ENCODE measurements around the gene MAPK1IP1L. TPM values are rescaled to one million over a fixed set of nuclear protein-coding genes. Genes with fewer than 3 reads are reported as not detected.
A peak's percentile ranks its signal among the peaks of the same experiment; 100 is the strongest.
"Not testable (repeated sequence)": the region's sequence is repeated elsewhere in the genome, so short reads cannot be mapped to it uniquely, and the experiment has no call there.

Gene MAPK1IP1L
- total and polyA plus RNA-seq, 10 donors = 20.8 to 72.5 (median 60.6) TPM

DNA sequence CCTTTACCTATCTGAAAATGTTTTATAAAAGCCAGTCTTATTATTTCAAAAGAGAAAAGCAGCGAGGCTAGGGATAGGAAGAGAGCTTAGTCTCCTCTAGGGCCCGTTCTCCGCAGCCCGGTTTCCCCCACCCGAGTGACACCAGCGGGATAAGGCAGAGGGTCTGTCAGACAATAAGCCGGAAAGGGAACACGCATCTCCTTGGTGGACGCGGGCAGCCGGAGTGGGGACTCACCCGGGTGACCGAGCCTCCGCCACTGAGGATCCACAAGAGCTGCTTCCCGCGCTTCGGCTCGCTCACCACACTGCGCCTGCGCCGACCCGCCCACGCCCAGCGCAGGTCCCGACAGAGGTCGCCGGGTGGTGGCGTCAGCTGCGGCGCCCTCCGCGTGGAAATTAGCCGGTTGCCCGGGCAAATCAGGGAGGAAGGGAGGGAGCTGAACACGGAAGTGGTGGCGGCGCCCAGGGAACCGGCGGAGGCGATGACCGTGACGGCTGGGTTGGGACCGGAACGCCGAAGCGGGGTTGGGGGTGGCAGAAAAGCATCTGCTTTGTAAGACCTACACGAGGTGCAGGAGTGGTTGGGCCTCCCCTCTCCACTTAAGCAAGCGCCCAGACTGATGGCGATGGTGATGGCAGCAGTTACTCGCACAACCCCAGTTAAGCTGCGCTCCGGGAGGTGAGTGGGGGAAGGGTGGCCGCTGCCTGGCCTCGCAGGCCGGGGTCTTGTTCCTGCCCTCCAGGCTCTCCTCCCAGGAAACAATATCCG, 24.5 kb upstream of the MAPK1IP1L start, which contains the start of the genes SOCS4 and WDHD1:
Gene SOCS4, plus strand, starts transcription at position 444 of the 769 bp plus-strand sequence. CDS start 15,806 bp downstream, outside the sequence.
Gene WDHD1, minus strand, starts transcription at position 307 of the 769 bp plus-strand sequence. CDS start 312 bp downstream, outside the sequence.
- 0 to 1% (median 0%) methylated on average over 8 to 56 of the region's 56 CpGs for WGBS, 5 donors
- intact Hi-C loops (cut with DNase I; ENCODE audit: low total_unique reads) = no loop called here
- peaks cover 0 to 4% (median 0%) of the 10 kb centered on the region in 6 donors for H3K36me3 ChIP-seq
- TF ChIP-seq POLR2AphosphoS5 (IDR thresholded peaks at IDR 0.05) (peak; percentile 94 to 98 (median 97)), POLR2A (IDR thresholded peaks at IDR 0.05) (peak in 1 of 3 donors; percentile 14)
- TF ChIP-seq, protein P1, sequence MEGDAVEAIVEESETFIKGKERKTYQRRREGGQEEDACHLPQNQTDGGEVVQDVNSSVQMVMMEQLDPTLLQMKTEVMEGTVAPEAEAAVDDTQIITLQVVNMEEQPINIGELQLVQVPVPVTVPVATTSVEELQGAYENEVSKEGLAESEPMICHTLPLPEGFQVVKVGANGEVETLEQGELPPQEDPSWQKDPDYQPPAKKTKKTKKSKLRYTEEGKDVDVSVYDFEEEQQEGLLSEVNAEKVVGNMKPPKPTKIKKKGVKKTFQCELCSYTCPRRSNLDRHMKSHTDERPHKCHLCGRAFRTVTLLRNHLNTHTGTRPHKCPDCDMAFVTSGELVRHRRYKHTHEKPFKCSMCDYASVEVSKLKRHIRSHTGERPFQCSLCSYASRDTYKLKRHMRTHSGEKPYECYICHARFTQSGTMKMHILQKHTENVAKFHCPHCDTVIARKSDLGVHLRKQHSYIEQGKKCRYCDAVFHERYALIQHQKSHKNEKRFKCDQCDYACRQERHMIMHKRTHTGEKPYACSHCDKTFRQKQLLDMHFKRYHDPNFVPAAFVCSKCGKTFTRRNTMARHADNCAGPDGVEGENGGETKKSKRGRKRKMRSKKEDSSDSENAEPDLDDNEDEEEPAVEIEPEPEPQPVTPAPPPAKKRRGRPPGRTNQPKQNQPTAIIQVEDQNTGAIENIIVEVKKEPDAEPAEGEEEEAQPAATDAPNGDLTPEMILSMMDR (IDR thresholded peaks at IDR 0.05 in 8 of 11, conservative IDR thresholded peaks at IDR 0.05 in 3 of 11) = peak in 8 of 11 experiments; percentile 13 to 61 (median 34)
- no peaks in the 10 kb centered on the region for H3K9me3 ChIP-seq
- peak within 1 kb of the TSS; percentile 66 to 95 (median 85) for H3K4me3 ChIP-seq
- H3K27me3 ChIP-seq (replicated peaks in 1 of 7) = no peaks in the 10 kb centered on the region
- H3K27ac ChIP-seq = peak within 1 kb of the TSS; percentile 75 to 94 (median 86)
- DNase-seq = peak; percentile 98
- peaks cover 17 to 61% (median 54%) of the 10 kb centered on the region in 6 donors for H3K4me1 ChIP-seq

DNA sequence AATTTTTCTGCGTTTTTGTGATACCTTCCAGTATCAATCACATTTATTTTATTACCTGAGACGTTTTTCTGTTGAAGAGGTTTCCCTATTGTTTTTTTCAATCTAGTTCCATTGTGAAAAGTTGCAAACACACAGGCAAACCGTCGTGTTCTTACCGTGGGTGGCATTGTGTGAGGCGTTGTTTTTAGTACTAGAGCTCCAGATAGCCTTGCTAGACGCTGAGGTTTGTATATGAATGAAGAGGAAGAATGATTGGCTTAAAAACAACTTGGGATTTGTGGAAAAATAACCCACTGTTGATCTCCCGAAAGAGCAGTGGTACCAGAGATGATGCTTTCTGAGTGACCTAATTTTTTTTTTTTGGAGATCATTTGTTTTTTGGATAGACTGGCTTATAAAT, 23.4 kb upstream of the MAPK1IP1L start:
- Histone ChIP-seq H3K36me3 (peaks cover 0 to 15% (median 4%) of the 10 kb centered on the region in 6 donors), H3K4me1 (peaks cover 17 to 65% (median 54%) of the 10 kb centered on the region in 6 donors), H3K27ac (peak overlapping the region in 5 of 8 donors; percentile 83 to 94 (median 91)), H3K27me3 (replicated peaks in 1 of 7) (no peaks in the 10 kb centered on the region), H3K9me3 (no peaks in the 10 kb centered on the region), H3K4me3 (peak overlapping the region; percentile 66 to 95 (median 85))
- TF ChIP-seq POLR2A (IDR thresholded peaks at IDR 0.05) (no peak), POLR2AphosphoS5 (IDR thresholded peaks at IDR 0.05) (no peak)
- TF ChIP-seq, protein P1 (IDR thresholded peaks at IDR 0.05 in 8 of 11, conservative IDR thresholded peaks at IDR 0.05 in 3 of 11) = no peak
- no peak for DNase-seq
- intact Hi-C loops (cut with DNase I; ENCODE audit: low total_unique reads) = no loop called here
- WGBS, 5 donors = 6 to 10% (median 7%) methylated on average over 8 of the region's 8 CpGs

DNA sequence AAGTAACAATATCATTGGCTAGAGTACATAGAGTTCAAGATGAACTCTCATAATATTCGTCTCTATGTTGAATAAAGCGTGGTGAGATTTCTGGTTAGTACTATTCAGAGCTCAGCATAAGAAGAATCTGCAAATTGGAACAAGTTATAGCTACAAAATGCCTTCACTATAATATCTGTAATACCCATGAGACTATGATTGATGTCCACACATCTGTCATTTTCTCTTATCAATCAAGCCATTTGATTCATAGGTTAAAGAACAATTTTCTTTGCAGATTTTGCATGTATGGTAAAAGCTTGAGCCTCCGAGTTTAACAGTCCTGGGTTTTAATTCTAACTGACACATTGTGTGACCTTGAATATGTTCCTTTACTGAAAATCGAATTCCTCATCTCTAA, 23.0 kb upstream of the MAPK1IP1L start:
- intact Hi-C loops (cut with DNase I; ENCODE audit: low total_unique reads) = no loop called here
- TF ChIP-seq POLR2A (IDR thresholded peaks at IDR 0.05) (no peak), POLR2AphosphoS5 (IDR thresholded peaks at IDR 0.05) (no peak)
- TF ChIP-seq, protein P1 (IDR thresholded peaks at IDR 0.05 in 8 of 11, conservative IDR thresholded peaks at IDR 0.05 in 3 of 11) = no peak
- peaks cover 17 to 65% (median 54%) of the 10 kb centered on the region in 6 donors for H3K4me1 ChIP-seq
- peak overlapping the region in 6 of 8 donors; percentile 10 to 95 (median 82) for H3K4me3 ChIP-seq
- H3K27ac ChIP-seq = no peak overlapping the region
- WGBS, 5 donors = 65 to 76% (median 71%) methylated on average over 4 of the region's 4 CpGs
- DNase-seq = no peak
- peaks cover 0 to 19% (median 4%) of the 10 kb centered on the region in 6 donors for H3K36me3 ChIP-seq
- no peaks in the 10 kb centered on the region for H3K27me3 ChIP-seq (replicated peaks in 1 of 7)
- no peaks in the 10 kb centered on the region for H3K9me3 ChIP-seq

DNA sequence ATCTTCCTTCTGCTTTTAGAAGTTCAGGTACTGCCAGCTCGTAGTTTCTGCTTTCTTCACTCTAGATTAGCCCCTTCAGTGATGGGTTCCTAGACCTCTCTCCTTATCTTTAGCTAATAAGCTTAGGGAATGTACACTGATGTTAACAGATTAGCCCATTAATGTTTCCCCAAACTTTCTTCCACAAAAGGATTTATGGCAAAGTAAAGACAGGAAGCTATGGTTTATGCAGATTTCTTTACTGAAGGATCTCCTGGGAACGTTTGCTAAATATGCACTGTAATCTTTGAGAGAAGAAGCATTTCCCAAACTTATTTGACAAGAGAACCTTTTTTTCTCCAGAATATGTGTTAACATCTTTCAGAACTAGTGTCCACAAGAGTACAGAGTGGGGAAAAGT, 20.3 kb upstream of the MAPK1IP1L start:
- intact Hi-C loops (cut with DNase I; ENCODE audit: low total_unique reads) = no loop called here
- H3K27me3 ChIP-seq (replicated peaks in 1 of 7) = no peaks in the 10 kb centered on the region
- H3K9me3 ChIP-seq = no peaks in the 10 kb centered on the region
- DNase-seq = no peak
- peaks cover 0 to 47% (median 19%) of the 10 kb centered on the region in 6 donors for H3K36me3 ChIP-seq
- H3K4me3 ChIP-seq = no peak overlapping the region
- WGBS, 5 donors = 19 to 33% (median 30%) methylated on average over 2 of the region's 2 CpGs
- H3K4me1 ChIP-seq = peaks cover 14 to 56% (median 46%) of the 10 kb centered on the region in 6 donors
- peak overlapping the region in 1 of 8 donors; percentile 4 for H3K27ac ChIP-seq
- TF ChIP-seq POLR2AphosphoS5 (IDR thresholded peaks at IDR 0.05) (no peak), POLR2A (IDR thresholded peaks at IDR 0.05) (no peak)
- TF ChIP-seq, protein P1 (IDR thresholded peaks at IDR 0.05 in 8 of 11, conservative IDR thresholded peaks at IDR 0.05 in 3 of 11) = no peak

DNA sequence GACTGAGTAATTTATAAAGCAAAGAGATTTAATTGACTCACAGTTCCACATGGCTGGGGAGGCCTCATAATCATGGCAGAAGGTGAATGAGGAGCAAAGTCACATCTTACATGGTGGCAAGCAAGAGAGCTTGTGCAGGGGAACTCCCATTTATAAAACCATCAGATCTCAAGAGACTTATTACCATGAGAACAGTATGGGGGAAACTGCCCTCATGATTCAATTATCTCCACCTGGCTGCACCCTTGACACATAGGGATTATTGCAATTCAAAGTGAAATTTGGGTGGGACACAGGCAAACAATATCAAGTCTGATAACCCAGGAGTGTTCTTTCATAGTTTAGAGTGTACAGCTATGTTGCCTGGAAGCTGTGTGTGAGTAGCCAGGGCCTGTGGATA, 13.5 kb upstream of the MAPK1IP1L start:
- peaks cover 0 to 87% (median 27%) of the 10 kb centered on the region in 6 donors for H3K36me3 ChIP-seq
- H3K27me3 ChIP-seq (replicated peaks in 1 of 7); H3K9me3 ChIP-seq; intact Hi-C loops (cut with DNase I; ENCODE audit: low total_unique reads); H3K27ac ChIP-seq; DNase-seq; H3K4me1 ChIP-seq; H3K4me3 ChIP-seq: not testable (repeated sequence)
